HG03378 (cell line): ENCODE data around the gene KCNJ14.

ENCODE experiments used
- ATAC-seq: cut with Tn5 transposase; IDR thresholded peaks from one replicate; pipeline ENCODE4 v1.9.1; 2021; ENCODE audit warnings: mild to moderate bottlenecking, moderate library complexity; ENCODE audit not compliant: unreplicated experiment

The KCNJ14 gene

GRCh38 chr19:48445256-48445605 is 10.1 kb upstream of the KCNJ14 start:
- peak; percentile 36 for ATAC-seq

- peak; percentile 77 for ATAC-seq
Measured at GRCh38 chr19:48445606-48446481, 9.5 kb upstream of the KCNJ14 start, which contains the start of gene GRWD1. GRWD1 (plus strand) TSS chr19:48445983; CDS start chr19:48446006, 23 bp downstream.

GRCh38 chr19:48446579-48446978 is 8.8 kb upstream of the KCNJ14 start:
- ATAC-seq = no peak

- no peak for ATAC-seq
Measured at GRCh38 chr19:48448563-48448962, 6.8 kb upstream of the KCNJ14 start.

- ATAC-seq = no peak
Measured at GRCh38 chr19:48450441-48450840, 4.9 kb upstream of the KCNJ14 start.

GRCh38 chr19:48450863-48451262 is 4.5 kb upstream of the KCNJ14 start:
- ATAC-seq = no peak

- ATAC-seq = no peak
Measured at GRCh38 chr19:48451624-48452023, 3.8 kb upstream of the KCNJ14 start.

- ATAC-seq = no peak
Measured at GRCh38 chr19:48452289-48453190, 2.8 kb upstream of the KCNJ14 start.

- ATAC-seq = no peak
Measured at GRCh38 chr19:48454150-48454730, 1.1 kb upstream of the KCNJ14 start.

GRCh38 chr19:48455908-48456562 is 661 bp downstream of the KCNJ14 start:
- no peak for ATAC-seq

- ATAC-seq = no peak
Measured at GRCh38 chr19:48456864-48457263, 1.5 kb downstream of the KCNJ14 start.

GRCh38 chr19:48458016-48458415 is 2.6 kb downstream of the KCNJ14 start:
- ATAC-seq = no peak

GRCh38 chr19:48461651-48461981 is 6.2 kb downstream of the KCNJ14 start:
- ATAC-seq = no peak

GRCh38 chr19:48461982-48462655 is 6.7 kb downstream of the KCNJ14 start:
- ATAC-seq = no peak

- no peak for ATAC-seq
Measured at GRCh38 chr19:48465215-48465614, 9.8 kb downstream of the KCNJ14 start.

GRCh38 chr19:48466561-48467325 is 11.4 kb downstream of the KCNJ14 start:
- no peak for ATAC-seq

- peak; percentile 92 for ATAC-seq
Measured at GRCh38 chr19:48468772-48469288, 13.5 kb downstream of the KCNJ14 start.

- no peak for ATAC-seq
Measured at GRCh38 chr19:48469289-48469881, 14.0 kb downstream of the KCNJ14 start, which contains the start of gene CYTH2. CYTH2 (plus strand) TSS chr19:48469369; CDS start chr19:48469508, 139 bp downstream.
